H1 (cell line): ENCODE data around the gene CPNE4. TPM values are rescaled to one million over a fixed set of nuclear protein-coding genes. Genes with fewer than 3 reads are reported as not detected.

Source experiments
- BACH1 ChIP-seq: IDR thresholded peaks from 2 replicates; pipeline ENCODE4 v1.6.1; 2012; ENCODE audit warnings: low read length, improper control_type of control experiment
- CHD2 ChIP-seq: IDR thresholded peaks from 2 replicates; pipeline ENCODE4 v1.6.1; 2012; ENCODE audit warnings: low read length, improper control_type of control experiment
- GABPA ChIP-seq: IDR thresholded peaks from 2 replicates; pipeline ENCODE4 v1.6.1; 2011; ENCODE audit warnings: mild to moderate bottlenecking, low read length, moderate library complexity, borderline replicate concordance; ENCODE audit not compliant: insufficient read depth
- POLR2AphosphoS5 ChIP-seq: IDR thresholded peaks from 2 replicates; pipeline ENCODE4 v1.6.1; 2011; ENCODE audit warnings: low read depth, low read length
- RFX5 ChIP-seq: IDR thresholded peaks from 2 replicates; pipeline ENCODE4 v1.6.1; 2011; ENCODE audit warnings: low read depth, low read length, improper control_type of control experiment, borderline replicate concordance
- TCF12 ChIP-seq: IDR thresholded peaks from 2 replicates; pipeline ENCODE4 v1.6.1; 2011; ENCODE audit warnings: low read depth, mild to moderate bottlenecking, low read length
- ZNF274 ChIP-seq: IDR thresholded peaks from 2 replicates; pipeline ENCODE4 v1.7.0; 2012; ENCODE audit warnings: low read length, borderline replicate concordance; ENCODE audit errors: extremely low read depth
- polyA plus RNA-seq, 7 experiments: library from polyadenylated mRNA; depleted of rRNA in 3 of 7; stranded (reverse) in 5 of 7; unstranded in 2 of 7; fragments of >200 nt in 5 of 7; fragments of 200-250 nt in 2 of 7; gene quantifications; 1 replicate in 5 of 7; 2 replicates in 1 of 7; 4 replicates in 1 of 7; pipeline versions ENCODE4 v1.2.1 to v1.2.3, GENCODE V29; 2011 to 2013; ENCODE audit warnings: missing spikeins in 2 of 7, mixed read lengths in 2 of 7
- total RNA-seq: library from RNA; stranded (reverse); fragmentation: NEBNext Ultra II Directional; extraction: Animal tissue kit (Norgen Biotek cat#: 25700); gene quantifications from 2 replicates; pipeline ENCODE4 v1.2.1, GENCODE V29; 2021
- TF ChIP-seq, protein P1 (sequence below): fragments of 300-600 bp; sonication (generic); IDR thresholded peaks from 2 replicates; pipeline ENCODE4 v1.7.1; 2012; ENCODE audit warnings: low read length, moderate library complexity, mild to moderate bottlenecking, inconsistent platforms; ENCODE audit not compliant: insufficient replicate concordance
- TF ChIP-seq, protein P2 (sequence below): IDR thresholded peaks from 2 replicates; pipeline ENCODE4 v1.6.1; 2012; ENCODE audit warnings: inconsistent platforms

CPNE4 gene
- total and polyA plus RNA-seq, 2 of the 8 experiments (the other 6 are each of a cell fraction or from before 2014, with no cell fraction given): 0.82 to 3.8 TPM

DNA sequence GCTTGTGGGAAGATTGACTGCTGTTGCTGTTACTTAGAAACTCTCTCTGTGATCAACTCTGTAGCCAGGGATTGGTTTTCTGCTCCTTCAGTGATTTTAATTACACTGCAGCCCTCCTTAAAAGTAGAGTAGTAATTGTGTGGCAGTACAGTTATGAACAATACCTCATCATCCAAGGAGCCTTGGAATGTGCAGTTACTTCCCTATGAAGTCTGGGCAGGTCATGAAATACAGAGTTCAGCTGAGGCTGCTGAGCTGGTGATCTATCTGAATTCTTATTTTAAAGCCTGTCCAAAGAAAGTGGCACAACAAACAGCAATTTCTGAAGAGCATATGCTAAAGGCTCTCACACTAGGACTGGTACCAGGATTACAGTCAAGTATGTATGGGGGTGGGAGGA is 494.7 kb downstream of the CPNE4 start (continued):
- TF ChIP-seq, protein P1, sequence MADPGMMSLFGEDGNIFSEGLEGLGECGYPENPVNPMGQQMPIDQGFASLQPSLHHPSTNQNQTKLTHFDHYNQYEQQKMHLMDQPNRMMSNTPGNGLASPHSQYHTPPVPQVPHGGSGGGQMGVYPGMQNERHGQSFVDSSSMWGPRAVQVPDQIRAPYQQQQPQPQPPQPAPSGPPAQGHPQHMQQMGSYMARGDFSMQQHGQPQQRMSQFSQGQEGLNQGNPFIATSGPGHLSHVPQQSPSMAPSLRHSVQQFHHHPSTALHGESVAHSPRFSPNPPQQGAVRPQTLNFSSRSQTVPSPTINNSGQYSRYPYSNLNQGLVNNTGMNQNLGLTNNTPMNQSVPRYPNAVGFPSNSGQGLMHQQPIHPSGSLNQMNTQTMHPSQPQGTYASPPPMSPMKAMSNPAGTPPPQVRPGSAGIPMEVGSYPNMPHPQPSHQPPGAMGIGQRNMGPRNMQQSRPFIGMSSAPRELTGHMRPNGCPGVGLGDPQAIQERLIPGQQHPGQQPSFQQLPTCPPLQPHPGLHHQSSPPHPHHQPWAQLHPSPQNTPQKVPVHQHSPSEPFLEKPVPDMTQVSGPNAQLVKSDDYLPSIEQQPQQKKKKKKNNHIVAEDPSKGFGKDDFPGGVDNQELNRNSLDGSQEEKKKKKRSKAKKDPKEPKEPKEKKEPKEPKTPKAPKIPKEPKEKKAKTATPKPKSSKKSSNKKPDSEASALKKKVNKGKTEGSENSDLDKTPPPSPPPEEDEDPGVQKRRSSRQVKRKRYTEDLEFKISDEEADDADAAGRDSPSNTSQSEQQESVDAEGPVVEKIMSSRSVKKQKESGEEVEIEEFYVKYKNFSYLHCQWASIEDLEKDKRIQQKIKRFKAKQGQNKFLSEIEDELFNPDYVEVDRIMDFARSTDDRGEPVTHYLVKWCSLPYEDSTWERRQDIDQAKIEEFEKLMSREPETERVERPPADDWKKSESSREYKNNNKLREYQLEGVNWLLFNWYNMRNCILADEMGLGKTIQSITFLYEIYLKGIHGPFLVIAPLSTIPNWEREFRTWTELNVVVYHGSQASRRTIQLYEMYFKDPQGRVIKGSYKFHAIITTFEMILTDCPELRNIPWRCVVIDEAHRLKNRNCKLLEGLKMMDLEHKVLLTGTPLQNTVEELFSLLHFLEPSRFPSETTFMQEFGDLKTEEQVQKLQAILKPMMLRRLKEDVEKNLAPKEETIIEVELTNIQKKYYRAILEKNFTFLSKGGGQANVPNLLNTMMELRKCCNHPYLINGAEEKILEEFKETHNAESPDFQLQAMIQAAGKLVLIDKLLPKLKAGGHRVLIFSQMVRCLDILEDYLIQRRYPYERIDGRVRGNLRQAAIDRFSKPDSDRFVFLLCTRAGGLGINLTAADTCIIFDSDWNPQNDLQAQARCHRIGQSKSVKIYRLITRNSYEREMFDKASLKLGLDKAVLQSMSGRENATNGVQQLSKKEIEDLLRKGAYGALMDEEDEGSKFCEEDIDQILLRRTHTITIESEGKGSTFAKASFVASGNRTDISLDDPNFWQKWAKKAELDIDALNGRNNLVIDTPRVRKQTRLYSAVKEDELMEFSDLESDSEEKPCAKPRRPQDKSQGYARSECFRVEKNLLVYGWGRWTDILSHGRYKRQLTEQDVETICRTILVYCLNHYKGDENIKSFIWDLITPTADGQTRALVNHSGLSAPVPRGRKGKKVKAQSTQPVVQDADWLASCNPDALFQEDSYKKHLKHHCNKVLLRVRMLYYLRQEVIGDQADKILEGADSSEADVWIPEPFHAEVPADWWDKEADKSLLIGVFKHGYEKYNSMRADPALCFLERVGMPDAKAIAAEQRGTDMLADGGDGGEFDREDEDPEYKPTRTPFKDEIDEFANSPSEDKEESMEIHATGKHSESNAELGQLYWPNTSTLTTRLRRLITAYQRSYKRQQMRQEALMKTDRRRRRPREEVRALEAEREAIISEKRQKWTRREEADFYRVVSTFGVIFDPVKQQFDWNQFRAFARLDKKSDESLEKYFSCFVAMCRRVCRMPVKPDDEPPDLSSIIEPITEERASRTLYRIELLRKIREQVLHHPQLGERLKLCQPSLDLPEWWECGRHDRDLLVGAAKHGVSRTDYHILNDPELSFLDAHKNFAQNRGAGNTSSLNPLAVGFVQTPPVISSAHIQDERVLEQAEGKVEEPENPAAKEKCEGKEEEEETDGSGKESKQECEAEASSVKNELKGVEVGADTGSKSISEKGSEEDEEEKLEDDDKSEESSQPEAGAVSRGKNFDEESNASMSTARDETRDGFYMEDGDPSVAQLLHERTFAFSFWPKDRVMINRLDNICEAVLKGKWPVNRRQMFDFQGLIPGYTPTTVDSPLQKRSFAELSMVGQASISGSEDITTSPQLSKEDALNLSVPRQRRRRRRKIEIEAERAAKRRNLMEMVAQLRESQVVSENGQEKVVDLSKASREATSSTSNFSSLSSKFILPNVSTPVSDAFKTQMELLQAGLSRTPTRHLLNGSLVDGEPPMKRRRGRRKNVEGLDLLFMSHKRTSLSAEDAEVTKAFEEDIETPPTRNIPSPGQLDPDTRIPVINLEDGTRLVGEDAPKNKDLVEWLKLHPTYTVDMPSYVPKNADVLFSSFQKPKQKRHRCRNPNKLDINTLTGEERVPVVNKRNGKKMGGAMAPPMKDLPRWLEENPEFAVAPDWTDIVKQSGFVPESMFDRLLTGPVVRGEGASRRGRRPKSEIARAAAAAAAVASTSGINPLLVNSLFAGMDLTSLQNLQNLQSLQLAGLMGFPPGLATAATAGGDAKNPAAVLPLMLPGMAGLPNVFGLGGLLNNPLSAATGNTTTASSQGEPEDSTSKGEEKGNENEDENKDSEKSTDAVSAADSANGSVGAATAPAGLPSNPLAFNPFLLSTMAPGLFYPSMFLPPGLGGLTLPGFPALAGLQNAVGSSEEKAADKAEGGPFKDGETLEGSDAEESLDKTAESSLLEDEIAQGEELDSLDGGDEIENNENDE: no peak
- TF ChIP-seq BACH1 (no peak), POLR2AphosphoS5 (no peak), CHD2 (no peak), ZNF274 (no peak), RFX5 (no peak), GABPA (no peak), TCF12 (no peak)
- TF ChIP-seq, protein P2, sequence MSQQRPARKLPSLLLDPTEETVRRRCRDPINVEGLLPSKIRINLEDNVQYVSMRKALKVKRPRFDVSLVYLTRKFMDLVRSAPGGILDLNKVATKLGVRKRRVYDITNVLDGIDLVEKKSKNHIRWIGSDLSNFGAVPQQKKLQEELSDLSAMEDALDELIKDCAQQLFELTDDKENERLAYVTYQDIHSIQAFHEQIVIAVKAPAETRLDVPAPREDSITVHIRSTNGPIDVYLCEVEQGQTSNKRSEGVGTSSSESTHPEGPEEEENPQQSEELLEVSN: no peak
- TF ChIP-seq, all 59 proteins: peak for 0
